ENCODE results near the gene DNAH7. TPM values are rescaled to one million over a fixed set of nuclear protein-coding genes. Genes with fewer than 3 reads are reported as not detected.
A peak's percentile ranks its signal among the peaks of the same experiment; 100 is the strongest.

The DNAH7 gene
- total and polyA plus RNA-seq, 2 donors (not counting 3 experiments of a cell fraction or from before 2014, with no cell fraction given): 0.15 to 0.24 TPM

DNA sequence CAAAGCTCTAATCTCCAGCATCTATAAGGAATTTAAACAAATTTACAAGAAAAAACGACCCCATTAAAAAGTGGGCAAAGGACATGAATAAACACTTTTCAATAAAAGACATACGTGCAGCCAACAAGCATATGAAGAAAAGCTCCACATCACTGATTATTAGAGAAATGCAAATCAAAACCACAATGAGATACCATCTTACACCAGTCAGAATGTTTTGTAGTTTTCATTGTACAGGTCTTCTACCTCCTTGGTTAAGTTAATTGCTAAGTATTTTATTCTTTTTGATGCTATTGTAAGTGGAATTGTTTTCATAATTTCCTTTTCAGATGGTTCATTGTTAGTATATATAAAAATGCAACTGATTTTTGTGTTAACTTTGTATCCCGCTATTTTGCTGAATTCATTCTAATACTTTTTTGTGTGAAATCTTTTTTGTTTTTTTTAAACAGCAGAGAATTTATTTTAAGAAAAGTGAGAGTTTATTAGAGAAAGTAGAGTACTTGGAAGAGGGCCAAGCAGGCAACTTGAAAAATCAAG is 370.9 kb downstream of the DNAH7 start:
- H3K9me1 ChIP-seq (replicated peaks; ENCODE audit: control insufficient read depth, extremely low read depth, insufficient read depth, low read length): no peaks in the 10 kb centered on the region
- no peak for FAIRE-seq
- H4K20me1 ChIP-seq (replicated peaks; ENCODE audit: control insufficient read depth, extremely low read depth, insufficient read depth, low read length): no peaks in the 10 kb centered on the region
- H3K79me2 ChIP-seq (ENCODE audit: control insufficient read depth, insufficient read depth, low read length): peaks cover 17% of the 10 kb centered on the region
- no TSS peak for BruUV-seq (replicated peaks)
- no peak overlapping the region for H2AFZ ChIP-seq (ENCODE audit: low read depth, low read length)
- intact Hi-C loops (cut with micrococcal nuclease) (no loop called here), dilution Hi-C loops (cut with MboI; ENCODE audit: extremely low pct_ligation_motif_present, low sequenced_read_pairs) (no loop called here)
- no peak overlapping the region for H3K9ac ChIP-seq (replicated peaks; ENCODE audit: extremely low read depth, insufficient read depth, low read length)
- H3K4me1 ChIP-seq (ENCODE audit: control insufficient read depth, extremely low read depth, insufficient read depth, low read length): no peaks in the 10 kb centered on the region
- H3K4me2 ChIP-seq (ENCODE audit: insufficient read depth, low read length): no peak overlapping the region
- H3K27me3 ChIP-seq (ENCODE audit: control insufficient read depth in 2 of 2, insufficient read depth in 2 of 2, low read length in 2 of 2): no peaks in the 10 kb centered on the region
- no peak overlapping the region for H3K4me3 ChIP-seq (replicated peaks in 1 of 3; ENCODE audit: insufficient read depth in 1 of 3, low read depth in 1 of 3, low read length in 3 of 3)
- no peaks in the 10 kb centered on the region for H3K9me3 ChIP-seq (replicated peaks; ENCODE audit: control insufficient read depth, insufficient read depth, low read length)
- ChIA-PET CTCF (no interaction called here), POLR2A (no interaction called here)
- H3K36me3 ChIP-seq (ENCODE audit: control insufficient read depth in 2 of 2, extremely low read depth in 1 of 2, insufficient read depth in 2 of 2, low read length in 2 of 2): no peaks in the 10 kb centered on the region
- no peak overlapping the region for H3K27ac ChIP-seq (ENCODE audit: insufficient read depth, low read depth, low read length)
- DNase-seq (ENCODE audit: low read depth, low spot score): peak; percentile 3
- TF ChIP-seq EZH2 (IDR thresholded peaks at IDR 0.05; ENCODE audit: borderline replicate concordance, low read depth, low read length, severe bottlenecking) (no peak), POLR2AphosphoS5 (IDR thresholded peaks at IDR 0.05; ENCODE audit: insufficient read depth, low read depth, low read length) (no peak), GATA2 (IDR thresholded peaks at IDR 0.05; ENCODE audit: insufficient read depth, insufficient read length, low read depth, low read length) (no peak), POLR2A (IDR thresholded peaks at IDR 0.05; ENCODE audit: low read depth, low read length) (no peak), JUN (IDR thresholded peaks at IDR 0.05; ENCODE audit: borderline replicate concordance, insufficient read depth, insufficient read length, low read depth) (no peak), FOS (IDR thresholded peaks at IDR 0.05; ENCODE audit: borderline replicate concordance, insufficient read depth, low read length) (no peak), MYC (IDR thresholded peaks at IDR 0.05; ENCODE audit: low read depth, low read length) (no peak)
- TF ChIP-seq, protein P1, sequence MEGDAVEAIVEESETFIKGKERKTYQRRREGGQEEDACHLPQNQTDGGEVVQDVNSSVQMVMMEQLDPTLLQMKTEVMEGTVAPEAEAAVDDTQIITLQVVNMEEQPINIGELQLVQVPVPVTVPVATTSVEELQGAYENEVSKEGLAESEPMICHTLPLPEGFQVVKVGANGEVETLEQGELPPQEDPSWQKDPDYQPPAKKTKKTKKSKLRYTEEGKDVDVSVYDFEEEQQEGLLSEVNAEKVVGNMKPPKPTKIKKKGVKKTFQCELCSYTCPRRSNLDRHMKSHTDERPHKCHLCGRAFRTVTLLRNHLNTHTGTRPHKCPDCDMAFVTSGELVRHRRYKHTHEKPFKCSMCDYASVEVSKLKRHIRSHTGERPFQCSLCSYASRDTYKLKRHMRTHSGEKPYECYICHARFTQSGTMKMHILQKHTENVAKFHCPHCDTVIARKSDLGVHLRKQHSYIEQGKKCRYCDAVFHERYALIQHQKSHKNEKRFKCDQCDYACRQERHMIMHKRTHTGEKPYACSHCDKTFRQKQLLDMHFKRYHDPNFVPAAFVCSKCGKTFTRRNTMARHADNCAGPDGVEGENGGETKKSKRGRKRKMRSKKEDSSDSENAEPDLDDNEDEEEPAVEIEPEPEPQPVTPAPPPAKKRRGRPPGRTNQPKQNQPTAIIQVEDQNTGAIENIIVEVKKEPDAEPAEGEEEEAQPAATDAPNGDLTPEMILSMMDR (IDR thresholded peaks at IDR 0.05; ENCODE audit: extremely low read depth in 1 of 2, insufficient read depth in 1 of 2, low read depth in 1 of 2, low read length in 2 of 2): no peak
- TF ChIP-seq, protein P2, sequence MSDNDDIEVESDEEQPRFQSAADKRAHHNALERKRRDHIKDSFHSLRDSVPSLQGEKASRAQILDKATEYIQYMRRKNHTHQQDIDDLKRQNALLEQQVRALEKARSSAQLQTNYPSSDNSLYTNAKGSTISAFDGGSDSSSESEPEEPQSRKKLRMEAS (IDR thresholded peaks at IDR 0.05; ENCODE audit: insufficient read depth, insufficient read length): no peak
